HG02938 (cell line): Measurements from ENCODE around the gene LIPE.

Experiments used
- ATAC-seq: cut with Tn5 transposase; IDR thresholded peaks from one replicate; pipeline ENCODE4 v1.9.1; 2021; ENCODE audit warnings: mild to moderate bottlenecking, moderate library complexity; ENCODE audit not compliant: unreplicated experiment

The LIPE gene

GRCh38 chr19:42386974-42387707 lies 40.0 kb downstream of the LIPE start:
- no peak for ATAC-seq

DNA sequence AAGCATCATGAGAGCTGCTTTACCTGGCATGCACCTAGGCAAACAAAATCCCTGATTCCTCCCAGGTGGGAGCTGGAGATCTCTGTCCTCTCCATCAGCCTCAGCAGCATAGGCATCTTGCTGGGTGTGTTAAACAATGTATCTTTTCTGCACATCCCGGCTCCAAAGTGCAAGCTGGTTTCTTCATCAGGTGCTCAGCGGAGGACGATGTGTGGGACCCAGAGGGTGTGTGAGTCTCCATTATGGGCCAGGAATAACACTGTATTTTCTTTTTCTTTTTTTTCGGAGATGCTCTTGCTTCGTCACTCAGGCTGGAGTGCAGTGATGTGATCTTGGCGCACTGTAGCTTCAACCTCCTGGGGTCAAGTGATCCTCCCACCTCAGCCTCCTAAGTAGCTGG lies 47.0 kb downstream of the LIPE start:
- ATAC-seq: no peak

DNA sequence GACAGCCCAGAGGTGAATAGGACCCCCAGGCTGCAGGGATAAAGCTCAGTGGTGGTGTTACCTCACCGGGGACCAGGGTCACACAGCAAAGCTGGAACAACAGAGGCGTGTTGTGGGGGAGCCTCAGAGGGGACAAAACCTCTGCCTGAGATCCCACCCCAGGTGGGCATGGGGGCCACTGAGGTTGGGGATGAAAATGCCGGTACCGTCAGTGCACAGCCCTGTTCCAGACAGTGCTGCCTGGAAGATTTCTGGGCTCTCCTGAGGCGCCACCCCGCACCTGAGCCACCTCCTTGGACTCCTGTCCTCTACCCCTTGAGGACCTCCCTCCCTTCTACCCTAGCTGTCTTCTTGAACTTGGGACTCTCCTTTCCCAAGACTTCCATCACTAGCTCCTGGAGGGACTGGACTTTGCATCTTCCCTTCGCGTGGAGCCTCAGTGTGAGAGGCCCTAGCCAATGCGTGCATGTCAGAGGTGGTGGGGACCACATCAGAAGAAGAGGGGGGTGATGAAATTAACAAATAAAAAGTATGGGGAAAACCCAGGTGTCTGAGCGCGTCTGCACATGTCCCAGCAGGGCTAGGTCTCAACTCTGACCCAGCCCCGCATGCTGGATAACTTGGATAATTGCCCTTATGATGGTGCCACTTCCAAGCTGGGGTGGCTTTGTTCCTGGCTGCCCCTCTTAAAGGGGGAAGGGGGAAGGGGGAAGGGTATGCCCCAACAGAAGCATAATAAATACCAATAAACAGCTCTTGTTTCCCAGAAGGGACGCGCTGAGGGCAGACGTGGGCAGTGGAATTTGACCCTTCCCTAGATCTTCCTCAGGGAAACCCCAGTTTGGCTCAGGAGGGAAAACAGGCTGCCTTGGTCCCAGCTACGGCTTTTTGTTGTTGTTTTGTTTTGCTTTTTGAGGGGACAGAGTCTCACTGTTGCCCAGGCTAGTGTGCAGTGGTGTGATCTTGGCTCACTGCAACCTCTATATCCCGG lies 48.7 kb downstream of the LIPE start:
- no peak for ATAC-seq

DNA sequence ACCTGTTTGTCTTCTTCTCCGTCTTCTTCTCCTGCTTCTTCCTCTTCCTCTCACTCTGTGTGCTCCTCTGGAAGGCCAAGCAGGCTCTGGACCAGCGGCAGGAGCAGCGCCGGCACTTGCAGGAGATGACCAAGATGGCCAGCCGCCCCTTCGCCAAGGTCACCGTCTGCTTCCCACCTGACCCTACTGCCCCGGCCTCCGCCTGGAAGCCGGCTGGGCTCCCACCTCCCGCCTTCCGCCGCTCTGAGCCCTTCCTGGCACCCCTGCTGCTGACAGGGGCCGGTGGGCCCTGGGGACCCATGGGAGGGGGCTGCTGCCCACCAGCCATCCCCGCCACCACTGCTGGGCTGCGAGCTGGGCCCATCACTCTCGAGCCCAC lies 51.0 kb downstream of the LIPE start:
- ATAC-seq: no peak

GRCh38 chr19:42375415-42376176 lies 51.6 kb downstream of the LIPE start:
- no peak for ATAC-seq

GRCh38 chr19:42374826-42375376 lies 52.3 kb downstream of the LIPE start:
- ATAC-seq: no peak

GRCh38 chr19:42370626-42371175 lies 56.5 kb downstream of the LIPE start:
- ATAC-seq: no peak

- ATAC-seq: no peak
Observed at GRCh38 chr19:42370068-42370520, 57.1 kb downstream of the LIPE start.

DNA sequence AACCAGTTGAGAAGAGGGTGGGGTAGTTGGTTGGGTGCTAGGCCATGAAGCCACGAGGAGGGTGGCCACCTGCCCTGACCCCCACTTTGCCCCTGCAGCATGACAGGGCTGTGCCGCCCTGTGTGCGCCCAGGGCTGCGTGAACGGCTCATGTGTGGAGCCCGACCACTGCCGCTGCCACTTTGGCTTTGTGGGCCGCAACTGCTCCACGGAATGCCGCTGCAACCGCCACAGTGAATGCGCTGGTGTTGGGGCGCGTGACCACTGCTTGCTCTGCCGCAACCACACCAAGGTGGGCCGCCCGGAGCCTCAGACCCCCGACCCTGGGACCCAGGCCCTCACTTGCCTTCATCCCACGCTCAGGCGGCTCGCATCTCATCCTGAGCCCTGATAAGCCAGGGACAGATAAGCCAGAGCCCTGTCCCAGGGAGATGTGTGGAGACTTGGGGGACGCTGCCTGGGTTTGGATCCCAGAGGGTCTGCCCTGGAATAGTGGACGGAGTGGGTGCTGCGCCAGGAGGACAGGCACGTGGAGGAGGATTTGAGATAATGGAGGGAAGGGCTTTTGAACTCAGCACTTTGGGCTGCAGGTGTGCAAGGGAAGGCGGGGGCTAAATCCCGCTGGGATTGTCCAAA lies 57.6 kb downstream of the LIPE start:
- ATAC-seq: no peak

DNA sequence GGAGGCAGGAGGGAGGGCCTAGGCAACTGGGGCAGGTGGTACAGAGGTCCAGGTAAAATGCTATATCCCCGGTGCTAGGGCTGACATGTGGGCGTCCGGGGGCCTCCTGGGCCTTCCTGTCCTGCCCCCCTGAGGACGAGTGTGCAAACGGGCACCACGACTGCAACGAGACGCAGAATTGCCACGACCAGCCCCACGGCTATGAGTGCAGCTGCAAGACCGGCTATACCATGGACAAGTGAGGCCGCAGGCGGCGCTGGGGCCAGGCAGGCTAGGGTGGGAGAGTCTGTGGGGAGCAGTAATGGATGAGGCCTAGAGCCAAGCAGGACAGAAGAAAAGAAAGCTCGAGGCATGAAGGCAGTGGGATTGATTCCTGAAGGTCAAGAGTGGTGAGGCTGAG lies 58.4 kb downstream of the LIPE start:
- ATAC-seq: no peak

- ATAC-seq: no peak
Observed at GRCh38 chr19:42368360-42368759, 58.8 kb downstream of the LIPE start.

DNA sequence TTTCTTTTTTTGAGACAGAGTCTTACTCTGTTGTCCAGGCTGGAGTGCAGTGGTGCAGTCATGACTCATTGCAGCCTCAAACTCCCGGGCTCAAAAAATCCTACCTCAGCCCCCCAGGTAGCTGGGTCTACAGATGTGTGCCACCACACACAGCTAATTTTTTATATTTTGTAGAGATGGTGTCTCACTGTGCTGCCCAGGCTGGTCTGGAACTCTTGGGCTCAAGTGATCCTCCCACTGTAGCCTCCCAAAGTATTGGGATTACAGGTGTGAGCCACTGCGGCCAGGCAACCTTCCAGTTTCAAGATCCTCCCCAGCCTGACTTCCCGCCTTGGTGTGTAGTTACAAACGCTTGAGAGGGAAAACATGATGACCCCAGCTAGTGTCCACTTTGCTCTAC lies 59.3 kb downstream of the LIPE start:
- ATAC-seq: no peak

DNA sequence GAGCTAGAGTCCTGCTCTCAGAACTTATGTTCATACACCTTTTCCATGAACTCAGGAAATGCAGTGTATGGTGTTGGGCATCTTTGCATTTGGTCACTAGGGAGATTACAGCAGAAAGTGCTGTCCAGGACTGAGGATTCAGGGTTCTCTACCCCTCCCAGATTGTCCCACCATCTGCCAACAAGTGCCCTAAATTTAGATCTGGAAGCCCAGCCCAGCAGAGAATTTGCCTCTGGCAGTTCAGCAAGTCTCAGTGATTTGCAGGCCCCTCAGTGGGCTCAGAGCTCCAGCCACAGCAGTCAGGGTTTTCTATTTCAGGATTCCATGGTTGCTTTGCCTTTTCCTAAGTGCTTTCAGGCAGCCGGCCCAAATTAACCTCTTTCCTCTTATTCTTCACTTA lies 60.5 kb downstream of the LIPE start:
- no peak for ATAC-seq

DNA sequence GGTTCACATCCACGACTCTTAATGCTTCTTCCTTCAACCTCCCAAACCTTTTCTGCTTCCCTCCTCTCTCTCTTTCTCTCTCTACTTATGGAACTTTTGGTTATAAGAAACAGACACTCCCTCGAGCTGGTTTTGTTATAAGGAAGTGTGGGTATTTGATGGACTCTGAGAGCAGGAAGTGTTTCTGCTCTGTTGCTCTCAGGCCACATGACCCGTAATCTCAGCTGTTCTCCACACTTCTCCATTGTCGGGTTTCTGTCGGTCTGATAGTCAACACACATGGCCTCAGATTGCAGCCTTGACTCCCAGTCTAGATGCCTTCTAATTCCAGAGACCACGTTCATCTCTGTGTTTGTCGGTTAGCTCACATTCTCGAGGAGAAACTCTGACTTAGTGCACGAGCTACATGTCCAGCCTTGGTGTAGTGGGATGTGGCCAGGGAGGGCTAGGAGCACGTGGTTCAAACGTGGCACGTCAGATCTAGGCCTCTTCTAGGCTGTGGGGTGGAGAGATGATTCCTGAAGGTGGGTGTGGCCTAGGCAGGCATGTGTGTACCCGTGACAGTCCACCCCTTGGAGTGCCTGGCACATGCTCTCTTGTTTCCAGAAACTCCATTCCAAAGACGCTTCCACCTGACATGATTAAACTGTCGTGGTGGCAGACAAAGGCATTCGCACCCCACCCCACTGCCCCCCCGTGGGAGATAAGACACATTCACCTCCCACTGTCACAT lies 63.4 kb downstream of the LIPE start:
- ATAC-seq: no peak

DNA sequence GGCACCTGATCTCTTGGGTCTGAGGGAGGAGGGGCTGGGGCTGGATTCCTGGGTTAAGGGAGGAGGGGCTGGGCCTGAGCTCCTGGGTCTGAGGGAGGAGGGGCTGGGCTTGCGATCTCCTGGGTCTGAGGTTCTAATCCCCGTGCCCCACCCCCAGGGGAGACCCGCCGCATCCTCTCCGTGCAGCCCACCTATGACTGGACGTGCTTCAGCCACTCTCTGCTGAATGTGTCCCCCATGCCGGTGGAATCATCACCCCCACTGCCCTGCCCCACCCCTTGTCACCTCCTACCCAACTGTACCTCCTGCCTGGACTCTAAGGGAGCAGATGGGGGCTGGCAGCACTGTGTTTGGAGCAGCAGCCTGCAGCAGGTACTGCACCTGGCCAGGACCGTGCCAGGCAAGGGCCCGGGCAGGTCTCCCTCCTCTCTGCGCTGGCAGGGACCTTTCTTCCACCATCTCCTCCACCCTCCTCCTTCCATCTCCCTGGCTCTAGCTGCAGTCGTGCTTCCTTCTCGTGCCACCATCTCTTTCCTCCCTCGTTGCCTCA lies 64.2 kb downstream of the LIPE start:
- ATAC-seq: no peak

GRCh38 chr19:42362342-42362741 lies 64.8 kb downstream of the LIPE start:
- no peak for ATAC-seq

- ATAC-seq: no peak
Observed at GRCh38 chr19:42361545-42361910, 65.7 kb downstream of the LIPE start.

- ATAC-seq: no peak
Observed at GRCh38 chr19:42360787-42361544, 66.2 kb downstream of the LIPE start.

DNA sequence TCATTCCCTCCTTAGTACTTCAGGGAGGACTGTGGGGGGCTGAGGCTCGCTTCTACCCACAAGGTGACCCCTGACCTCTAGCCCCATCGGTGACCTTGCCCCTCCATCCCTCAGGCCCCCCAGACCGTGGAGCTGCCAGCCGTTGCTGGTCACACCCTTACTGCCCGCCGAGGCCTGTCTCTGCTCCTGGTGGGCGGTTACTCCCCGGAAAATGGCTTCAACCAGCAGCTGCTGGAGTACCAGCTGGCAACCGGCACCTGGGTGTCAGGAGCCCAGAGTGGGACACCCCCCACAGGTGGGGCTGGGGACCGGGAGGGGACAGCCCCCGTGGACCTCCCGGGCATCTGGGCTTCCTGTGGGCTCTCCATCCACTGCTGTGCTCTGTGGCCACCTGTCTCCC lies 69.9 kb downstream of the LIPE start:
- ATAC-seq: no peak
